Vagina (tissue), 2 donors: Measurements from ENCODE around the gene EPHA3.

ENCODE experiments used
- CTCF ChIP-seq, 3 experiments: fragments of 450-650 bp in 2 of 3; fragments of 200-600 bp in 1 of 3; sonication (generic) in 1 of 3; IDR thresholded peaks; one replicate each; pipeline ENCODE4 v1.5.1; 2017 to 2019; ENCODE audit warnings: antibody characterized with exemption in 3 of 3, mild to moderate bottlenecking in 2 of 3, moderate library complexity in 2 of 3
- POLR2A ChIP-seq, 2 donors: fragments of 450-650 bp; IDR thresholded peaks; one replicate each; pipeline ENCODE4 v1.6.1; 2017; ENCODE audit warnings: antibody characterized with exemption in 2 of 2, mild to moderate bottlenecking in 2 of 2, moderate library complexity in 2 of 2
- POLR2AphosphoS5 ChIP-seq, 2 donors: sonication (generic); formaldehyde crosslinking; IDR thresholded peaks; one replicate each; pipeline ENCODE4 v1.9.0; 2017; ENCODE audit warnings: antibody characterized with exemption in 2 of 2, mild to moderate bottlenecking in 2 of 2, low read depth in 1 of 2; ENCODE audit not compliant: insufficient read depth in 1 of 2

- TF ChIP-seq CTCF (IDR thresholded peaks at IDR 0.05): no peak
- TF ChIP-seq POLR2A (IDR thresholded peaks at IDR 0.05): no peak
- TF ChIP-seq POLR2AphosphoS5 (IDR thresholded peaks at IDR 0.05; ENCODE audit: insufficient read depth in 1 of 2, low read depth in 1 of 2): no peak
These were observed 288.6 kb downstream of the EPHA3 start for GRCh38 chr3:89395996-89396395.
